Fibroblast of the aortic adventitia (primary cell): ENCODE data around the gene JAM2. TPM values are rescaled to one million over a fixed set of nuclear protein-coding genes. Genes with fewer than 3 reads are reported as not detected.
"Not testable (repeated sequence)": the region's sequence is repeated elsewhere in the genome, so short reads cannot be mapped to it uniquely, and the experiment has no call there.

ENCODE experiments used
- DNase-seq: peaks from one replicate; pipeline ENCODE4 v3.0.0-alpha.2; 2010; ENCODE audit warnings: low read depth
- H3K4me3 ChIP-seq: 2 replicates; pipeline ENCODE4 v1.5.1; 2011; ENCODE audit warnings: low read depth, mild to moderate bottlenecking, control low read depth, low read length, moderate library complexity
- CTCF ChIP-seq: IDR thresholded peaks from 2 replicates; pipeline ENCODE4 v1.5.1; 2011; ENCODE audit warnings: mild to moderate bottlenecking, low read length, control low read depth, inconsistent platforms; ENCODE audit not compliant: insufficient read depth
- total RNA-seq: library from RNA; depleted of rRNA; stranded (reverse); fragments of >200 nt; gene quantifications from 2 replicates; pipeline ENCODE4 v1.2.3, GENCODE V29; 2012; ENCODE audit warnings: low replicate concordance

Gene JAM2
- total RNA-seq, 1 donor, result 3.0 TPM

GRCh38 chr21:25709684-25710265, 70.7 kb downstream of the JAM2 start:
- DNase-seq, result no peak
- TF ChIP-seq CTCF, result no peak
- no peak overlapping the region for H3K4me3 ChIP-seq

GRCh38 chr21:25710550-25710949, 71.5 kb downstream of the JAM2 start:
- TF ChIP-seq CTCF, result no peak
- DNase-seq, result no peak
- no peak overlapping the region for H3K4me3 ChIP-seq

GRCh38 chr21:25714066-25714465, 75.0 kb downstream of the JAM2 start:
- H3K4me3 ChIP-seq, DNase-seq: not testable (repeated sequence)

- peak; percentile 69 for DNase-seq
- no peak overlapping the region for H3K4me3 ChIP-seq
- no peak for TF ChIP-seq CTCF
Measured at GRCh38 chr21:25717491-25718147, 78.6 kb downstream of the JAM2 start.

- TF ChIP-seq CTCF, result no peak
- DNase-seq, result no peak
- H3K4me3 ChIP-seq, result no peak overlapping the region
Measured at GRCh38 chr21:25721987-25722386, 82.9 kb downstream of the JAM2 start.

GRCh38 chr21:25722631-25723030, 83.6 kb downstream of the JAM2 start:
- H3K4me3 ChIP-seq, result no peak overlapping the region
- DNase-seq, result no peak
- no peak for TF ChIP-seq CTCF

- DNase-seq, result no peak
- TF ChIP-seq CTCF, result no peak
- no peak overlapping the region for H3K4me3 ChIP-seq
Measured at GRCh38 chr21:25732091-25732760, 93.2 kb downstream of the JAM2 start.
